UCSD-AML1 (cell line): ENCODE data around the gene FFAR1.

Experiments used
- DNase-seq: peaks from one replicate; lab custom pipeline; 2025; ENCODE audit not compliant: unreplicated experiment; lab: John Stamatoyannopoulos, UW

The FFAR1 gene

GRCh38 chr19:35347171-35347929 is at the start of gene FFAR1:
FFAR1 (plus strand) TSS chr19:35347902; CDS start chr19:35351552, 3,650 bp downstream.
- DNase-seq = peak; percentile 45

- DNase-seq = no peak
These were observed 49.8 kb upstream of the FFAR1 start for GRCh38 chr19:35297922-35298321.

GRCh38 chr19:35298561-35298972 is 49.1 kb upstream of the FFAR1 start:
- no peak for DNase-seq

GRCh38 chr19:35299523-35300338 is 48.0 kb upstream of the FFAR1 start:
- no peak for DNase-seq

- no peak for DNase-seq
These were observed 47.4 kb upstream of the FFAR1 start for GRCh38 chr19:35300339-35300649.

- DNase-seq = no peak
These were observed 45.7 kb upstream of the FFAR1 start for GRCh38 chr19:35301961-35302360.

- no peak for DNase-seq
These were observed 45.3 kb upstream of the FFAR1 start for GRCh38 chr19:35302446-35302845.

GRCh38 chr19:35303357-35303915 is 44.3 kb upstream of the FFAR1 start:
- DNase-seq = no peak

GRCh38 chr19:35304036-35304435 is 43.7 kb upstream of the FFAR1 start:
- DNase-seq = no peak

- DNase-seq = no peak
These were observed 42.5 kb upstream of the FFAR1 start for GRCh38 chr19:35305181-35305580.

GRCh38 chr19:35306473-35307246 is 41.0 kb upstream of the FFAR1 start:
- DNase-seq = peak; percentile 31

- DNase-seq = no peak
These were observed 39.8 kb upstream of the FFAR1 start for GRCh38 chr19:35307931-35308330.

- DNase-seq = no peak
These were observed 38.8 kb upstream of the FFAR1 start for GRCh38 chr19:35308910-35309309.

GRCh38 chr19:35309481-35310279 is 38.0 kb upstream of the FFAR1 start:
- DNase-seq = no peak

- no peak for DNase-seq
These were observed 37.4 kb upstream of the FFAR1 start for GRCh38 chr19:35310331-35310730.

- DNase-seq = no peak
These were observed 36.8 kb upstream of the FFAR1 start for GRCh38 chr19:35310811-35311465.

- DNase-seq = no peak
These were observed 35.6 kb upstream of the FFAR1 start for GRCh38 chr19:35311901-35312665.

GRCh38 chr19:35313587-35313986 is 34.1 kb upstream of the FFAR1 start:
- no peak for DNase-seq

- no peak for DNase-seq
These were observed 33.7 kb upstream of the FFAR1 start for GRCh38 chr19:35314031-35314430.
